Astrocyte of the cerebellum (primary cell): ENCODE results near the gene SNRK.

Experiments used
- DNase-seq: peaks from one replicate; pipeline ENCODE4 v3.0.0-alpha.2; 2011; ENCODE audit warnings: low read depth
- H3K4me3 ChIP-seq: 2 replicates; pipeline ENCODE4 v1.5.1; 2011; ENCODE audit warnings: mild to moderate bottlenecking, low read depth, low read length, moderate library complexity
- in situ Hi-C: cut with HindIII; loops from 2 replicates; pipeline ENCODE4 v1.10.0; 2017; ENCODE audit warnings: low sequenced_read_pairs
- TF ChIP-seq, protein P1 (sequence below): IDR thresholded peaks from 2 replicates; pipeline ENCODE4 v1.5.1; 2012; ENCODE audit warnings: low read length, low read depth, moderate library complexity, mild to moderate bottlenecking; ENCODE audit errors: missing control alignments

SNRK gene

DNA sequence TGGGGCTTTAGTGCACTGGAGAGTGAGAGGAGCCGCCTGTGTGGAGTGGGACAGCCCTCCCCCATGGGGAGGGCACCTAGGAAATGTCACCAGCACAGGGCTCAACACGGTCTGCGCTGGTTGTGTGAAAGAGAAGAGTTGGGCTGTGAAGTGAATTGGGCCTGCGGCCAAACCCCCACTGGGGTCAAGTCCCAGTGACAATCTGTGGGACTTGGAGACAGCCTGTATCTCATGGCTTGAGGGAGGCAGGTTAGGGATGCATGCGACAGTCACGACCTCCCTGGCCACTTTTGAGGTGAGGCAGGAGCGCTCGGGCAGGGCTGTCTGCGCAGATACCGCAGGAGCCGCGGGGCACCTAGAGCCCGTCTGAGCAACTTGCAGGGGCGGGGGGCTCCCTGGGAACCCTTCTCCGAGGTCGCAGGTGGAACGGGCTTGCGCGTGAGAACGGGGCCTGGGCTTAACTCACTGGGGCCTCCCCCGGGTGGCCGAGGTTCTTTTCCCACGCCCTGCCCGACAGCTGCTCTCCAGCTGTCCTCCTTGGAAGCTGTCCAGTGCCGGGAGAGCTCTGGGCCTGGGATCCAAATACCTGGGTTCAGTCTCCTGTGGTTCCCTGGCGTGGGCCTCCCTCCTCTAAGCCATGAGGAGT, 77.4 kb downstream of the SNRK start:
- TF ChIP-seq, protein P1, sequence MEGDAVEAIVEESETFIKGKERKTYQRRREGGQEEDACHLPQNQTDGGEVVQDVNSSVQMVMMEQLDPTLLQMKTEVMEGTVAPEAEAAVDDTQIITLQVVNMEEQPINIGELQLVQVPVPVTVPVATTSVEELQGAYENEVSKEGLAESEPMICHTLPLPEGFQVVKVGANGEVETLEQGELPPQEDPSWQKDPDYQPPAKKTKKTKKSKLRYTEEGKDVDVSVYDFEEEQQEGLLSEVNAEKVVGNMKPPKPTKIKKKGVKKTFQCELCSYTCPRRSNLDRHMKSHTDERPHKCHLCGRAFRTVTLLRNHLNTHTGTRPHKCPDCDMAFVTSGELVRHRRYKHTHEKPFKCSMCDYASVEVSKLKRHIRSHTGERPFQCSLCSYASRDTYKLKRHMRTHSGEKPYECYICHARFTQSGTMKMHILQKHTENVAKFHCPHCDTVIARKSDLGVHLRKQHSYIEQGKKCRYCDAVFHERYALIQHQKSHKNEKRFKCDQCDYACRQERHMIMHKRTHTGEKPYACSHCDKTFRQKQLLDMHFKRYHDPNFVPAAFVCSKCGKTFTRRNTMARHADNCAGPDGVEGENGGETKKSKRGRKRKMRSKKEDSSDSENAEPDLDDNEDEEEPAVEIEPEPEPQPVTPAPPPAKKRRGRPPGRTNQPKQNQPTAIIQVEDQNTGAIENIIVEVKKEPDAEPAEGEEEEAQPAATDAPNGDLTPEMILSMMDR, result no peak
- in situ Hi-C loops, result no loop called here
- H3K4me3 ChIP-seq, result no peak overlapping the region
- no peak for DNase-seq

DNA sequence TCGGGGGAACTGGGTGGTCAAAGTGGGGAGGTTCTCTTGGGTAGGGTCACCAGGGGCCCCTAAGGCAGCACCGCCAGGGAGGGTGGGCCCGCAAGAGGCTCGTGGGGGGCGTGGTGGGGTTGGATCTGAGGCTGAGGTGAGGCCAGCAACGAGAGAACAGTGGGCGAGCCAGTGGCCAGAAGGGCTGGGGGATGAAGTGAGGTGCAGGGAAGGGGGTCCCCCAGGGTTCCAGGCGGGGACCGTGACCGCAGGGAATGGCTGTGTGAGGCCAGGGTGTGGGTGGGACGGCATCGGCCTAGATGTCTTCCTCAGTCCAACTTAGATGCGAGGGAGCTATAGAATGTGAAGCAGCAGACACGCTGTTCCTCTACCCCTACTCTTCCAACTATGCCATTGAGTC, 78.2 kb downstream of the SNRK start:
- DNase-seq, result no peak
- H3K4me3 ChIP-seq, result no peak overlapping the region
- TF ChIP-seq, protein P1, result no peak
- in situ Hi-C loops, result no loop called here

DNA sequence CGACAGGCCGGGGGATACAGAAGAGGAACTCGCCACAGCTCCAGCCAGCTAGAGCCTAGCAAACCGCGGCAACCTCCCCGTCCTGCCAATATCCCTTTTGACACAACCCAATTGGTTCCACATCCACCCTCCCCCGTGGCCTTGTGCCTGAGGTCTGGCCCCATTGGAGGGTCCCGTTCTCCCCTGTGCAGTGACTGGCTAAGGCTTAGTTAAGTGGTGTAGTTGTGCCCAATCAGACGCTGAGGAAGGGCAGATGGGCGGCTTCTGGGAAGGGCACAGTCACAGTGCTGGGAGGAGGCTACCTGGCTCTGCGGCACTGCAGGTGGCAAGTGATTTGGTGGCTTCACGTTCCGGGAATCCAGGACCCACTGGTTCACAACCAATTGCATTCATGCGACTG, 78.6 kb downstream of the SNRK start:
- no peak overlapping the region for H3K4me3 ChIP-seq
- DNase-seq, result no peak
- TF ChIP-seq, protein P1, result no peak
- in situ Hi-C loops, result no loop called here

DNA sequence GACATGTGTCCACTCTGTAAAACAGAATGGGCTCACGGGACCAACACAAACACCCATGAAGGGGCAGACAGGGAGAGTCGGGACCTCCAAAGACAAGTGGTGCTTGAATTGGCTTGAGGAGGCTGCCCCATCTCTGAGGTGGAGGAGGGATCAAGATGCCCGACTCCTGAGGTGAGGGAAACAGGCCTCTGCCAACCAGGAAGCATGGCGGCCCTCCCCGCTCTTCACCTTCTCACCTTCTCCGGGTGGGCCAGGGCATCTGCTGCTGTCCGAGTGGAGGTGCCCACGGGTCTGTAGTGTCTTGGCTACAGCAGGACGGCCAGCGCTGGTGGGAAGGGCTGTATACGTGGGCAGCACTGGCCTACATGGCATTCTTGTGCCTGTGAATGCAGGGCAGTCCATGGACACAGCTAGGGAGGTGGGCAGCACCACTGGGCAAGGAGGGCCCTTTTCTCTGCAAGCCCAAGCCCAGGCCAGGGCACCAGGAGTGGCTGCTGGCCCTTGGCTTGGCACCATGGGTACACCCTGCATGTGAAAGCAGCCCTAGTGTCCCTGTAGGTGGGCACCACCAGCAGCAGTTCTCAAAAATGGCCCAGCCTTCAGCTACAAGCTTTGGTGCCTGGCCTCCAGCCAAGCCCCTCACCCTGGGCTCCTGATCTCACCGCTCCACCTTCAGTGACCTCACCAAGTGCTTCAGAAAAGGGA, 79.4 kb downstream of the SNRK start:
- TF ChIP-seq, protein P1, result no peak
- in situ Hi-C loops, result no loop called here
- no peak for DNase-seq
- no peak overlapping the region for H3K4me3 ChIP-seq

DNA sequence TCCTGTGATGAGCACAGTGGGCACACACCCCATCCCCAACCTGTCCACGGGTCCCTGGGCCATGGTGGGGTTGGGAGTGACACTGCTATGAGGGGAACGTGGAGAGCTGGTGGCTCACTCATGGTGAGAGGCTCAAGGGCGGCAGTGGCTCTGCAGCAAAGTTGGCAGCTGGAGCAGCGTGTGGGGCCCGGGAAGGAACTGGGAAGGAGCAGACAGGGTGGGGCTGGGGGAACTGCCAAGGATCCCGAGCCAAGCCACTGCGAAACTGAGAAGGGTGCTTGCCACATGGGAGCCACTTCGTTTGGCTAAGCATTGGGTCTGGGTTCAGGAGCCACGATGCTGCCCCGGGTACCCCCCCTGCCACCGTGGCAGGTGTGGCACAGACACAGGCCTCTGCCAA, 80.1 kb downstream of the SNRK start:
- no peak overlapping the region for H3K4me3 ChIP-seq
- no peak for DNase-seq
- in situ Hi-C loops, result no loop called here
- TF ChIP-seq, protein P1, result no peak

- DNase-seq, result no peak
- in situ Hi-C loops, result no loop called here
- H3K4me3 ChIP-seq, result no peak overlapping the region
- TF ChIP-seq, protein P1, result no peak
Observed at GRCh38 chr3:43366885-43367284, 80.5 kb downstream of the SNRK start.
